ENCODE results near the gene CROCC. TPM values are rescaled to one million over a fixed set of nuclear protein-coding genes. Genes with fewer than 3 reads are reported as not detected.
"Not testable (repeated sequence)": the region's sequence is repeated elsewhere in the genome, so short reads cannot be mapped to it uniquely, and the experiment has no call there.

The CROCC gene
- total and polyA plus RNA-seq, 4 donors: 2.9 to 8.3 (median 5.1) TPM

DNA sequence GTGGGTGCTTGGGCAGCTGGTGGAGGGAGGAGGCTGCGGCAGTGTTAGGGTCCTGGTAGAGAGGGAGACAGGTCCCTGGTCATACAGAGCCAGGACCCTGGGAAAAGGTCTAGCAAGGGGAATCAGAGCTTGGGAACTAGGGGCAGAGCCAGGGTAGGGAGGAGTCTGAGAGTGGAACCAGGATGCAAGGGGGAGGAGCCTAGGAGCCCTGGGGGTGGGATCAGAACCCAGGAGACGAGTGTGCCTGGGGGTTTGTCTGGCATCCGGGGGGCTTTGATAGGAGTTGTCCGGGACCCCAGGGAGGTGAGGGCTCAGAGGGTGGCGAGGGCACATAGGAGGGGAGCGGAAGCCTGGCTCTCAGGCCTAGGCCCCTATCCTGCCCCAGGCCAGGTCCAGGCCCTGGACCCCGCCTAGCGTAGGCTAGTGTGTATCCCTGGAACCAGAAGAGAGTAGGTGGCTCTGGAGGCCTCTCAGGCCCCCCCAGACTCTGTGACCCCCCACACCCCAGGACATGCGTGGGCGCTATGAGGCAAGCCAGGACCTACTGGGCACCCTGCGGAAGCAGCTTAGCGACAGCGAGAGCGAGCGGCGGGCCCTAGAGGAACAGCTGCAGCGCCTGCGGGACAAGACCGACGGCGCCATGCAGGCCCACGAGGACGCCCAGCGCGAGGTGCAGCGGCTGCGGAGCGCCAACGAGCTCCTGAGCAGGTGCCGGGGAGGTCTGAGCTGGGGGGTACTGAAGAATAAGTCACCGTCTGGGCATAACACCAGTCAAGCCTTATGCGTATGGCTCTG lies 17.9 kb downstream of the CROCC start:
- not testable (repeated sequence) for H3K36me3 ChIP-seq (ENCODE audit: control insufficient read depth in 4 of 4, insufficient read depth in 3 of 4, low read depth in 1 of 4, low read length in 3 of 4); H3K27ac ChIP-seq (ENCODE audit: low read depth in 1 of 2, low read length in 2 of 2); H3K4me3 ChIP-seq (ENCODE audit: low read depth in 1 of 3, low read length in 3 of 3)

DNA sequence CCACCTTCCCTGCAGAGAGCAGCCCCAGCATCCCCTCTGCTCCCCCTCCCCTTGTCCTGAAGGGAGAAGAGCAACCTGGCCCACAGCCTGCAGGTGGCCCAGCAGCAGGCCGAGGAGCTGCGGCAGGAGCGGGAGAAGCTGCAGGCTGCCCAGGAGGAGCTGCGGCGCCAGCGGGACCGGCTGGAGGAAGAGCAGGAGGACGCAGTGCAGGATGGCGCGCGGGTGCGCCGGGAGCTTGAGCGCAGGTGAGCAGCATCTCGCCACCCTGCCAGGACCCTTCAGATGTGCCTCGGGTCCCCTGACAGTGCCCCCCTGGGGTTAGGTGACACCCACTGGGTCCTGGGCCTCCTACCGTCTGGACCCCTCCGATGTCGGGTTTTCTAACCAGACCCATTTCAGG lies 22.3 kb downstream of the CROCC start:
- TF ChIP-seq YY1 (IDR thresholded peaks at IDR 0.05): no peak
- TF ChIP-seq FOXA2 (IDR thresholded peaks at IDR 0.05): no peak
- TF ChIP-seq RAD21 (IDR thresholded peaks at IDR 0.05): no peak
- TF ChIP-seq, protein P1, sequence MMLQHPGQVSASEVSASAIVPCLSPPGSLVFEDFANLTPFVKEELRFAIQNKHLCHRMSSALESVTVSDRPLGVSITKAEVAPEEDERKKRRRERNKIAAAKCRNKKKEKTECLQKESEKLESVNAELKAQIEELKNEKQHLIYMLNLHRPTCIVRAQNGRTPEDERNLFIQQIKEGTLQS (IDR thresholded peaks at IDR 0.05): no peak
- TF ChIP-seq, protein P2, sequence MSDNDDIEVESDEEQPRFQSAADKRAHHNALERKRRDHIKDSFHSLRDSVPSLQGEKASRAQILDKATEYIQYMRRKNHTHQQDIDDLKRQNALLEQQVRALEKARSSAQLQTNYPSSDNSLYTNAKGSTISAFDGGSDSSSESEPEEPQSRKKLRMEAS (IDR thresholded peaks at IDR 0.05): no peak
- TF ChIP-seq, protein P3, sequence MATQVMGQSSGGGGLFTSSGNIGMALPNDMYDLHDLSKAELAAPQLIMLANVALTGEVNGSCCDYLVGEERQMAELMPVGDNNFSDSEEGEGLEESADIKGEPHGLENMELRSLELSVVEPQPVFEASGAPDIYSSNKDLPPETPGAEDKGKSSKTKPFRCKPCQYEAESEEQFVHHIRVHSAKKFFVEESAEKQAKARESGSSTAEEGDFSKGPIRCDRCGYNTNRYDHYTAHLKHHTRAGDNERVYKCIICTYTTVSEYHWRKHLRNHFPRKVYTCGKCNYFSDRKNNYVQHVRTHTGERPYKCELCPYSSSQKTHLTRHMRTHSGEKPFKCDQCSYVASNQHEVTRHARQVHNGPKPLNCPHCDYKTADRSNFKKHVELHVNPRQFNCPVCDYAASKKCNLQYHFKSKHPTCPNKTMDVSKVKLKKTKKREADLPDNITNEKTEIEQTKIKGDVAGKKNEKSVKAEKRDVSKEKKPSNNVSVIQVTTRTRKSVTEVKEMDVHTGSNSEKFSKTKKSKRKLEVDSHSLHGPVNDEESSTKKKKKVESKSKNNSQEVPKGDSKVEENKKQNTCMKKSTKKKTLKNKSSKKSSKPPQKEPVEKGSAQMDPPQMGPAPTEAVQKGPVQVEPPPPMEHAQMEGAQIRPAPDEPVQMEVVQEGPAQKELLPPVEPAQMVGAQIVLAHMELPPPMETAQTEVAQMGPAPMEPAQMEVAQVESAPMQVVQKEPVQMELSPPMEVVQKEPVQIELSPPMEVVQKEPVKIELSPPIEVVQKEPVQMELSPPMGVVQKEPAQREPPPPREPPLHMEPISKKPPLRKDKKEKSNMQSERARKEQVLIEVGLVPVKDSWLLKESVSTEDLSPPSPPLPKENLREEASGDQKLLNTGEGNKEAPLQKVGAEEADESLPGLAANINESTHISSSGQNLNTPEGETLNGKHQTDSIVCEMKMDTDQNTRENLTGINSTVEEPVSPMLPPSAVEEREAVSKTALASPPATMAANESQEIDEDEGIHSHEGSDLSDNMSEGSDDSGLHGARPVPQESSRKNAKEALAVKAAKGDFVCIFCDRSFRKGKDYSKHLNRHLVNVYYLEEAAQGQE (IDR thresholded peaks at IDR 0.05): no peak
- H3K9me3 ChIP-seq (ENCODE audit: control insufficient read depth in 4 of 4, low read length in 3 of 4): no peaks in the 10 kb centered on the region
- H3K4me3 ChIP-seq (ENCODE audit: low read depth in 1 of 3, low read length in 3 of 3): no peak overlapping the region
- no peaks in the 10 kb centered on the region for H3K27me3 ChIP-seq (ENCODE audit: control insufficient read depth in 4 of 4, insufficient read depth in 4 of 4, low read length in 3 of 4)
- WGBS: 96% methylated on average over 19 of the region's 19 CpGs
- DNase-seq (ENCODE audit: low spot score): no peak
- no peak overlapping the region for H3K27ac ChIP-seq (ENCODE audit: low read depth in 1 of 2, low read length in 2 of 2)
- no peak overlapping the region for H3K9ac ChIP-seq (ENCODE audit: low read depth in 1 of 2, low read length in 2 of 2)
- no peaks in the 10 kb centered on the region for H3K36me3 ChIP-seq (ENCODE audit: control insufficient read depth in 4 of 4, insufficient read depth in 3 of 4, low read depth in 1 of 4, low read length in 3 of 4)
- H3K4me1 ChIP-seq (ENCODE audit: control insufficient read depth in 4 of 4, insufficient read depth in 4 of 4, low read length in 3 of 4): peaks cover under 1 to 7% (median 3%) of the 10 kb centered on the region in 4 donors

More for the DNA sequence above, 17.9 kb downstream of the CROCC start:
- not testable (repeated sequence) for H3K9me3 ChIP-seq (ENCODE audit: control insufficient read depth in 4 of 4, low read length in 3 of 4); DNase-seq (ENCODE audit: low spot score); H3K4me1 ChIP-seq (ENCODE audit: control insufficient read depth in 4 of 4, insufficient read depth in 4 of 4, low read length in 3 of 4); H3K9ac ChIP-seq (ENCODE audit: low read depth in 1 of 2, low read length in 2 of 2); H3K27me3 ChIP-seq (ENCODE audit: control insufficient read depth in 4 of 4, insufficient read depth in 4 of 4, low read length in 3 of 4)
- WGBS: 96% methylated on average over 32 of the region's 32 CpGs

DNA sequence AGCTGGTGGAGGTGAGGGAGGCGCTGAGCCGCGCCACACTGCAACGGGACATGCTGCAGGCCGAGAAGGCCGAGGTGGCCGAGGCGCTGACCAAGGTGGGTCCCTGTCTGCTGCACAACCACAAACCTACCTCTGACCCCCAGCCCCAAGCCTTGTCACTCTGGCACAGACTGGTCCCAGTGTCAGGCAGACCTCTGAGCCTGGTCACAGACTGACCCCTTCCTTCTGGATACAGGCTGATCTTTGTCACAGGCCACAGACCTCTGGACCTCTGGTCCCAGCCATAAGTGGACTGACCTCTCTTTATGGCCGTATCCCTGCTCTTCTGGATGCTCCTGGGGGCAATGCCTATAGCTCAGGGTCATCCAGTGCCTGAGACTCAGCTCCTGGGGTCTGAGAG lies 23.8 kb downstream of the CROCC start:
- not testable (repeated sequence) for DNase-seq (ENCODE audit: low spot score); H3K4me3 ChIP-seq (ENCODE audit: low read depth in 1 of 3, low read length in 3 of 3); H3K9ac ChIP-seq (ENCODE audit: low read depth in 1 of 2, low read length in 2 of 2); H3K27ac ChIP-seq (ENCODE audit: low read depth in 1 of 2, low read length in 2 of 2); H3K9me3 ChIP-seq (ENCODE audit: control insufficient read depth in 4 of 4, low read length in 3 of 4); H3K27me3 ChIP-seq (ENCODE audit: control insufficient read depth in 4 of 4, insufficient read depth in 4 of 4, low read length in 3 of 4); H3K36me3 ChIP-seq (ENCODE audit: control insufficient read depth in 4 of 4, insufficient read depth in 3 of 4, low read depth in 1 of 4, low read length in 3 of 4)
- WGBS: 94% methylated on average over 9 of the region's 9 CpGs
- H3K4me1 ChIP-seq (ENCODE audit: control insufficient read depth in 4 of 4, insufficient read depth in 4 of 4, low read length in 3 of 4): peaks cover 1 to 13% (median 8%) of the 10 kb centered on the region in 4 donors

DNA sequence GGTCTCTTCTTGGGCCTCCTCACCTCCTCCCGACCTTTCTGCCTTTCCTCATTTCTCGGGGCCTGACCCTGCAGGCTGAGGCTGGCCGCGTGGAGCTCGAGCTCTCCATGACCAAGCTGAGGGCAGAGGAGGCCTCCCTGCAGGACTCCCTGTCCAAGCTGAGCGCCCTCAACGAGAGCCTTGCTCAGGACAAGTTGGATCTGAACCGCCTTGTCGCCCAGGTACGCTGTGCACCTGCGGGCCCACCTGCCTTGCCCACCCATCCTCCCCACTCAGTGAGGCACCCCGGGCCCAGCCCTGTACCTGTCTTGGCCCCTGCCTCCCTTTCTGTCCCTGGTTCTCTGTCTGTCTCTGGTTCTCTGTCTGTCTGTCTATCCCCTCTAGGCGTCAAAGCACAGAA lies 24.5 kb downstream of the CROCC start:
- not testable (repeated sequence) for H3K27me3 ChIP-seq (ENCODE audit: control insufficient read depth in 4 of 4, insufficient read depth in 4 of 4, low read length in 3 of 4); H3K9ac ChIP-seq (ENCODE audit: low read depth in 1 of 2, low read length in 2 of 2); H3K36me3 ChIP-seq (ENCODE audit: control insufficient read depth in 4 of 4, insufficient read depth in 3 of 4, low read depth in 1 of 4, low read length in 3 of 4); DNase-seq (ENCODE audit: low spot score); H3K9me3 ChIP-seq (ENCODE audit: control insufficient read depth in 4 of 4, low read length in 3 of 4); H3K27ac ChIP-seq (ENCODE audit: low read depth in 1 of 2, low read length in 2 of 2); H3K4me3 ChIP-seq (ENCODE audit: low read depth in 1 of 3, low read length in 3 of 3)
- 94% methylated on average over 13 of the region's 13 CpGs for WGBS
- H3K4me1 ChIP-seq (ENCODE audit: control insufficient read depth in 4 of 4, insufficient read depth in 4 of 4, low read length in 3 of 4): peaks cover 1 to 13% (median 8%) of the 10 kb centered on the region in 4 donors
